MM.1S (cell line): ENCODE data around the gene NME7.

Experiments
- EZH2 ChIP-seq: fragments of 300-600 bp; sonication (generic); optimal IDR thresholded peaks from 2 replicates; pipeline ENCODE3; 2017; ENCODE audit warnings: low read depth, mild to moderate bottlenecking, antibody characterized with exemption, low read length, mixed read lengths
- EZH2phosphoT487 ChIP-seq: fragments of 300-600 bp; sonication (generic); IDR thresholded peaks from 2 replicates; pipeline ENCODE4 v1.6.1; 2018; ENCODE audit warnings: antibody characterized with exemption, low read length
- TF ChIP-seq, protein P1 (sequence below): fragments of 300-600 bp; sonication (generic); IDR thresholded peaks from 2 replicates; pipeline ENCODE4 v1.5.1; 2016; ENCODE audit warnings: antibody characterized with exemption, low read length, mixed read lengths

- TF ChIP-seq, protein P1, sequence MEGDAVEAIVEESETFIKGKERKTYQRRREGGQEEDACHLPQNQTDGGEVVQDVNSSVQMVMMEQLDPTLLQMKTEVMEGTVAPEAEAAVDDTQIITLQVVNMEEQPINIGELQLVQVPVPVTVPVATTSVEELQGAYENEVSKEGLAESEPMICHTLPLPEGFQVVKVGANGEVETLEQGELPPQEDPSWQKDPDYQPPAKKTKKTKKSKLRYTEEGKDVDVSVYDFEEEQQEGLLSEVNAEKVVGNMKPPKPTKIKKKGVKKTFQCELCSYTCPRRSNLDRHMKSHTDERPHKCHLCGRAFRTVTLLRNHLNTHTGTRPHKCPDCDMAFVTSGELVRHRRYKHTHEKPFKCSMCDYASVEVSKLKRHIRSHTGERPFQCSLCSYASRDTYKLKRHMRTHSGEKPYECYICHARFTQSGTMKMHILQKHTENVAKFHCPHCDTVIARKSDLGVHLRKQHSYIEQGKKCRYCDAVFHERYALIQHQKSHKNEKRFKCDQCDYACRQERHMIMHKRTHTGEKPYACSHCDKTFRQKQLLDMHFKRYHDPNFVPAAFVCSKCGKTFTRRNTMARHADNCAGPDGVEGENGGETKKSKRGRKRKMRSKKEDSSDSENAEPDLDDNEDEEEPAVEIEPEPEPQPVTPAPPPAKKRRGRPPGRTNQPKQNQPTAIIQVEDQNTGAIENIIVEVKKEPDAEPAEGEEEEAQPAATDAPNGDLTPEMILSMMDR: no peak
- TF ChIP-seq EZH2: no peak
- TF ChIP-seq EZH2phosphoT487: no peak
Measured at GRCh38 chr1:169387399-169387798, 19.8 kb upstream of the NME7 start.
